GM21381 (cell line): ENCODE results near the gene SYN1.

ENCODE experiments used
- ATAC-seq: cut with Tn5 transposase; IDR thresholded peaks from one replicate; pipeline ENCODE4 v1.9.1; 2021; ENCODE audit warnings: mild to moderate bottlenecking, moderate library complexity; ENCODE audit not compliant: unreplicated experiment

SYN1 gene

GRCh38 chrX:47574076-47574546, 45.5 kb downstream of the SYN1 start:
- no peak for ATAC-seq

- no peak for ATAC-seq
Observed at GRCh38 chrX:47573341-47574075, 46.1 kb downstream of the SYN1 start.

- ATAC-seq = no peak
Observed at GRCh38 chrX:47572773-47573340, 46.8 kb downstream of the SYN1 start.

- ATAC-seq = no peak
Observed at GRCh38 chrX:47571896-47572295, 47.8 kb downstream of the SYN1 start.

GRCh38 chrX:47571215-47571614, 48.4 kb downstream of the SYN1 start:
- no peak for ATAC-seq

GRCh38 chrX:47570794-47571193, 48.9 kb downstream of the SYN1 start:
- no peak for ATAC-seq

- no peak for ATAC-seq
Observed at GRCh38 chrX:47568656-47569295, 50.9 kb downstream of the SYN1 start.

GRCh38 chrX:47566841-47567240, 52.8 kb downstream of the SYN1 start:
- no peak for ATAC-seq

- no peak for ATAC-seq
Observed at GRCh38 chrX:47564438-47565085, 55.1 kb downstream of the SYN1 start.

- no peak for ATAC-seq
Observed at GRCh38 chrX:47563801-47564315, 55.8 kb downstream of the SYN1 start.

GRCh38 chrX:47562615-47563243, 56.9 kb downstream of the SYN1 start:
- no peak for ATAC-seq

- no peak for ATAC-seq
Observed at GRCh38 chrX:47561659-47562151, 58.0 kb downstream of the SYN1 start.

GRCh38 chrX:47560934-47561658, 58.6 kb downstream of the SYN1 start, which contains the start of gene ARAF:
Gene ARAF (plus strand): TSS chrX:47561205. CDS start chrX:47562968, 1,763 bp downstream.
- ATAC-seq = peak; percentile 82

GRCh38 chrX:47560179-47560933, 59.3 kb downstream of the SYN1 start:
- ATAC-seq = no peak

GRCh38 chrX:47558436-47558835, 61.2 kb downstream of the SYN1 start:
- ATAC-seq = no peak

GRCh38 chrX:47556045-47556623, 63.5 kb downstream of the SYN1 start:
- ATAC-seq = peak; percentile 86

- no peak for ATAC-seq
Observed at GRCh38 chrX:47543496-47543895, 76.2 kb downstream of the SYN1 start.

- ATAC-seq = no peak
Observed at GRCh38 chrX:47540754-47541538, 78.7 kb downstream of the SYN1 start.
